A549 (cell line): ENCODE results near the gene RPS6KB2. TPM values are rescaled to one million over a fixed set of nuclear protein-coding genes. Genes with fewer than 3 reads are reported as not detected.
A peak's percentile ranks its signal among the peaks of the same experiment; 100 is the strongest.

Source experiments
- ATAC-seq, 2 experiments: fragments of 200-7000 bp in 1 of 2; fragments of >200 bp in 1 of 2; cut with Nextera tagmentation in 1 of 2; cut with Tn5 transposase in 1 of 2; 3 replicates each; pipeline versions ENCODE4 v1.8.0 to v1.9.1; 2018 to 2020; ENCODE audit warnings: mild to moderate bottlenecking in 1 of 2, moderate library complexity in 1 of 2
- CTCF ChIA-PET: fragments of 300-600 bp; sonication (Branson Sonifier 250); formaldehyde crosslinking; extraction: SDS; loops from one replicate; lab custom pipeline; 2021; ENCODE audit warnings: antibody characterized with exemption, inconsistent platforms; lab: Yijun Ruan, JAX
- POLR2A ChIA-PET: fragments of 350-600 bp; formaldehyde crosslinking; extraction: SDS; loops from one replicate; lab custom pipeline; 2021; ENCODE audit warnings: antibody characterized with exemption, inconsistent platforms; lab: Yijun Ruan, JAX
- DNase-seq, 2 experiments: peaks; one replicate each; pipeline versions ENCODE4 v3.0.0 to v3.0.0-alpha.2; 2011 to 2016; ENCODE audit warnings: low read depth in 1 of 2, low spot score in 1 of 2
- FAIRE-seq: peaks from 2 replicates; lab custom pipeline; 2011; peaks lifted over from hg19 to GRCh38; lab: Jason Lieb, UNC
- H3K27ac ChIP-seq, 2 experiments: fragments of >200 bp; sonication (Bioruptor Twin); formaldehyde crosslinking; 3 replicates each; pipeline ENCODE4 v1.5.1; 2016 to 2017
- H3K4me1 ChIP-seq: fragments of >200 bp; sonication (Bioruptor Twin); formaldehyde crosslinking; 3 replicates; pipeline ENCODE4 v1.6.1; 2016
- H3K4me2 ChIP-seq: fragments of >200 bp; sonication (Bioruptor Twin); formaldehyde crosslinking; 3 replicates; pipeline ENCODE4 v1.6.1; 2016
- H3K4me3 ChIP-seq: fragments of >200 bp; sonication (Bioruptor Twin); formaldehyde crosslinking; 3 replicates; pipeline ENCODE4 v1.5.1; 2016
- H3K9me3 ChIP-seq: fragments of >200 bp; sonication (Bioruptor Twin); formaldehyde crosslinking; 3 replicates; pipeline ENCODE4 v1.6.1; 2016
- BCL3 ChIP-seq: fragments of >200 bp; sonication (Bioruptor Twin); formaldehyde crosslinking; IDR thresholded peaks from 3 replicates; pipeline ENCODE4 v1.6.1; 2016
- CBX8 ChIP-seq: fragments of 200-600 bp; sonication (generic); IDR thresholded peaks from 2 replicates; pipeline ENCODE4 v1.6.1; 2016
- CEBPB ChIP-seq, 2 experiments: fragments of >200 bp in 1 of 2; sonication (Bioruptor Twin) in 1 of 2; formaldehyde crosslinking in 1 of 2; IDR thresholded peaks; 2 replicates each; pipeline ENCODE4 v1.6.1; 2012 to 2016
- CHD4 ChIP-seq: fragments of 200-600 bp; sonication (generic); IDR thresholded peaks from 2 replicates; pipeline ENCODE4 v1.6.1; 2016; ENCODE audit warnings: antibody characterized with exemption, mild to moderate bottlenecking, borderline replicate concordance
- EHF ChIP-seq: fragments of 250-450 bp; sonication (Bioruptor Pico); IDR thresholded peaks from 2 replicates; pipeline ENCODE4 v1.5.0; 2020; ENCODE audit warnings: mild to moderate bottlenecking
- HDAC2 ChIP-seq: fragments of 200-600 bp; sonication (generic); IDR thresholded peaks from 2 replicates; pipeline ENCODE4 v1.6.1; 2016
- HES2 ChIP-seq: fragments of >200 bp; sonication (Bioruptor Twin); formaldehyde crosslinking; IDR thresholded peaks from 2 replicates; pipeline ENCODE4 v1.6.1; 2016
- HEYL ChIP-seq: fragments of 250-450 bp; sonication (Bioruptor Pico); IDR thresholded peaks from 2 replicates; pipeline ENCODE4 v1.8.0; 2021; ENCODE audit warnings: mild to moderate bottlenecking, moderate library complexity
- HOXB13 ChIP-seq: fragments of 250-450 bp; sonication (Bioruptor Pico); IDR thresholded peaks from 2 replicates; pipeline ENCODE4 v1.5.0; 2020; ENCODE audit warnings: low read depth, mild to moderate bottlenecking, moderate library complexity
- KDM1A ChIP-seq: fragments of 200-600 bp; sonication (generic); IDR thresholded peaks from 2 replicates; pipeline ENCODE4 v1.6.1; 2016; ENCODE audit warnings: low read depth, mild to moderate bottlenecking
- KDM5A ChIP-seq: fragments of 200-600 bp; sonication (generic); IDR thresholded peaks from 2 replicates; pipeline ENCODE4 v1.6.1; 2016; ENCODE audit warnings: antibody characterized with exemption, mild to moderate bottlenecking
- MAFK ChIP-seq: fragments of 450-650 bp; IDR thresholded peaks from 2 replicates; pipeline ENCODE4 v1.6.1; 2014; ENCODE audit not compliant: partially characterized antibody
- MAX ChIP-seq: IDR thresholded peaks from 2 replicates; pipeline ENCODE4 v1.6.1; 2012
- PBX3 ChIP-seq: IDR thresholded peaks from 2 replicates; pipeline ENCODE4 v1.6.1; 2012
- PHF8 ChIP-seq: fragments of 200-600 bp; sonication (generic); IDR thresholded peaks from 2 replicates; pipeline ENCODE4 v1.6.1; 2016; ENCODE audit warnings: low read depth, mild to moderate bottlenecking, antibody characterized with exemption, moderate library complexity, borderline replicate concordance
- POLR2AphosphoS2 ChIP-seq: conservative IDR thresholded peaks from 2 replicates; pipeline ENCODE4 v1.6.1; 2012; ENCODE audit warnings: low read length, improper control_type of control experiment, inconsistent platforms
- RCOR1 ChIP-seq: fragments of 150-350 bp; IDR thresholded peaks from 2 replicates; pipeline ENCODE4 v1.6.1; 2014; ENCODE audit warnings: antibody characterized with exemption, low read length, low read depth
- RNF2 ChIP-seq: fragments of 200-600 bp; sonication (generic); IDR thresholded peaks from 2 replicates; pipeline ENCODE4 v1.6.1; 2016; ENCODE audit warnings: low read depth, mild to moderate bottlenecking, antibody characterized with exemption, moderate library complexity, borderline replicate concordance
- USF2 ChIP-seq: fragments of 450-650 bp; IDR thresholded peaks from 2 replicates; pipeline ENCODE4 v1.6.1; 2014; ENCODE audit warnings: antibody characterized with exemption
- ZC3H11A ChIP-seq: fragments of 450-650 bp; IDR thresholded peaks from 2 replicates; pipeline ENCODE4 v1.6.1; 2014; ENCODE audit warnings: antibody characterized with exemption, mild to moderate bottlenecking
- ZSCAN20 ChIP-seq: fragments of 250-450 bp; sonication (Bioruptor Pico); IDR thresholded peaks from 2 replicates; pipeline ENCODE4 v1.8.0; 2022; ENCODE audit warnings: mild to moderate bottlenecking, moderate library complexity
- WGBS: methylation state at CpG from one replicate; pipeline ENCODE4 v1.1.6; 2017; ENCODE audit errors: missing lambda C conversion rate; 5-methylcytosine and 5-hydroxymethylcytosine counted together
- polyA plus RNA-seq, 4 experiments: library from polyadenylated mRNA; depleted of rRNA in 3 of 4; stranded (reverse); fragments of >200 nt; fragmentation: RNase III in 1 of 4; extraction: RNeasy Plus Mini Kit Qiagen cat#74134 plus additional on column Dnase treatment in 1 of 4; gene quantifications; 2 replicates in 3 of 4; 3 replicates in 1 of 4; pipeline ENCODE4 v1.2.3, GENCODE V29; 2011 to 2017

Gene RPS6KB2
- polyA plus RNA-seq, 2 of the 4 experiments (the other 2 are of a cell fraction) = 40.9 to 47.9 TPM

- Histone ChIP-seq H3K27ac (no peak overlapping the region), H3K9me3 (no peaks in the 10 kb centered on the region), H3K4me2 (no peak overlapping the region), H3K4me1 (peaks cover 4% of the 10 kb centered on the region; the same call in 2 of the 3 replicates), H3K4me3 (no peak overlapping the region)
- DNase-seq = no peak
- TF ChIP-seq MAFK (peak; percentile 71), PHF8 (no peak)
- ChIA-PET CTCF (interaction anchor here (0.6 to 2.1 kb wide), 5 partner anchors 10 to 1738 kb away, joined by 3 to 11 read pairs (median 3); no protein-coding TSS in a partner anchor), POLR2A (no interaction called here)
- ATAC-seq = no peak
- WGBS = 81% methylated on average over 9 of the region's 9 CpGs
- FAIRE-seq = no peak
Observed at GRCh38 chr11:67449116-67449844, 21.0 kb downstream of the RPS6KB2 start.

GRCh38 chr11:67450796-67451657 lies 22.7 kb downstream of the RPS6KB2 start:
- ATAC-seq (peak in 1 of 2 experiments; percentile 9; a peak in 1 of 6 replicates), DNase-seq (no peak), FAIRE-seq (no peak)
- ChIA-PET CTCF (interaction anchor here (0.6 to 2.5 kb wide), 7 partner anchors 10 to 68 kb away, joined by 3 to 12 read pairs (median 4); no protein-coding TSS in a partner anchor), POLR2A (no interaction called here)
- Histone ChIP-seq H3K9me3 (no peaks in the 10 kb centered on the region), H3K4me3 (no peak overlapping the region), H3K27ac (no peak overlapping the region), H3K4me1 (no peaks in the 10 kb centered on the region), H3K4me2 (no peak overlapping the region)
- WGBS = 87% methylated on average over 25 of the region's 25 CpGs
- TF ChIP-seq MAX = no peak
- TF ChIP-seq RNF2 = no peak
- TF ChIP-seq KDM5A = no peak
- TF ChIP-seq HES2 = no peak
- TF ChIP-seq USF2 = no peak
- TF ChIP-seq CEBPB (IDR thresholded peaks at IDR 0.05) = no peak
- no peak for TF ChIP-seq HDAC2
- no peak for TF ChIP-seq RCOR1
- TF ChIP-seq HOXB13 = no peak
- TF ChIP-seq BCL3 = no peak
- TF ChIP-seq EHF (CRISPR knock-in tag) = no peak
- no peak for TF ChIP-seq HEYL
- TF ChIP-seq MAFK = no peak
- TF ChIP-seq ZSCAN20 (CRISPR knock-in tag) = no peak
- no peak for TF ChIP-seq ZC3H11A
- TF ChIP-seq CBX8 = no peak
- TF ChIP-seq CHD4 = no peak
- TF ChIP-seq KDM1A = no peak
- no peak for TF ChIP-seq PBX3
- TF ChIP-seq POLR2AphosphoS2 = no peak
